HepG2 (cell line): Measurements from ENCODE around the gene FGFR3. TPM values are rescaled to one million over a fixed set of nuclear protein-coding genes. Genes with fewer than 3 reads are reported as not detected.

Experiments
- HDAC6 ChIP-seq: fragments of 200-600 bp; sonication (generic); IDR thresholded peaks from 2 replicates; pipeline ENCODE4 v1.7.0; 2017; ENCODE audit warnings: mild to moderate bottlenecking, antibody characterized with exemption, low read length, low read depth
- ISX ChIP-seq: sonication (generic); formaldehyde crosslinking; conservative IDR thresholded peaks from 2 replicates; pipeline ENCODE4 v1.5.0; 2020; ENCODE audit warnings: missing genetic modification reagents
- JDP2 ChIP-seq: sonication (generic); formaldehyde crosslinking; IDR thresholded peaks from 2 replicates; pipeline ENCODE4 v1.8.1; 2022; ENCODE audit warnings: missing genetic modification reagents, borderline replicate concordance
- KDM5B ChIP-seq: sonication (generic); formaldehyde crosslinking; IDR thresholded peaks from 2 replicates; pipeline ENCODE4 v1.4.0; 2020; ENCODE audit warnings: missing genetic modification reagents, mild to moderate bottlenecking, borderline replicate concordance
- MATR3 ChIP-seq: sonication (generic); formaldehyde crosslinking; IDR thresholded peaks from 2 replicates; pipeline ENCODE4 v1.4.0; 2020; ENCODE audit warnings: missing genetic modification reagents
- NR2F1 ChIP-seq, 2 experiments: fragments of 450-650 bp in 1 of 2; formaldehyde crosslinking in 1 of 2; IDR thresholded peaks; 2 replicates each; pipeline versions ENCODE4 v1.5.0 to v1.6.1; 2016 to 2020; ENCODE audit warnings: mild to moderate bottlenecking in 1 of 2, missing compliant biosample characterization in 1 of 2, missing genetic modification reagents in 1 of 2, moderate library complexity in 1 of 2
- ZFAT ChIP-seq: sonication (generic); formaldehyde crosslinking; conservative IDR thresholded peaks from 2 replicates; pipeline ENCODE4 v1.8.1; 2023; ENCODE audit warnings: missing genetic modification reagents, inconsistent platforms
- ZNF143 ChIP-seq: sonication (generic); formaldehyde crosslinking; IDR thresholded peaks from 2 replicates; pipeline ENCODE4 v1.4.0; 2020; ENCODE audit warnings: missing genetic modification reagents
- ZNF33A ChIP-seq: sonication (generic); formaldehyde crosslinking; IDR thresholded peaks from 2 replicates; pipeline ENCODE4 v1.5.1; 2020; ENCODE audit warnings: missing genetic modification reagents, mild to moderate bottlenecking, moderate library complexity, borderline replicate concordance
- ZNF564 ChIP-seq: sonication (generic); formaldehyde crosslinking; IDR thresholded peaks from 2 replicates; pipeline ENCODE4 v1.8.1; 2023; ENCODE audit warnings: mild to moderate bottlenecking, missing genetic modification reagents
- ZNF598 ChIP-seq: sonication (generic); formaldehyde crosslinking; IDR thresholded peaks from 2 replicates; pipeline ENCODE4 v1.5.1; 2020; ENCODE audit warnings: mild to moderate bottlenecking, missing genetic modification reagents, borderline replicate concordance
- ZNF775 ChIP-seq: sonication (generic); formaldehyde crosslinking; IDR thresholded peaks from 2 replicates; pipeline ENCODE4 v1.4.0; 2020; ENCODE audit warnings: missing genetic modification reagents, mild to moderate bottlenecking, moderate library complexity, borderline replicate concordance
- polyA plus RNA-seq, 8 experiments: library from polyadenylated mRNA; depleted of rRNA in 3 of 8; stranded (reverse) in 7 of 8; unstranded in 1 of 8; fragments of >200 nt; fragmentation: Illumina TruSeq in 4 of 8; extraction: Trizol in 4 of 8; gene quantifications; 2 replicates each; pipeline versions ENCODE4 v1.2.1 to v1.2.3, GENCODE V29; 2011 to 2016; ENCODE audit warnings: low read depth in 4 of 8, missing spikeins in 1 of 8, mixed read lengths in 1 of 8; ENCODE audit not compliant: insufficient read depth in 1 of 8
- total RNA-seq, 5 experiments: library from RNA; depleted of rRNA; stranded (reverse); fragments of >200 nt; fragmentation: Illumina TruSeq; extraction: Trizol; gene quantifications; 2 replicates each; pipeline ENCODE4 v1.2.3, GENCODE V29; 2016; ENCODE audit warnings: low read depth in 1 of 5
- TF ChIP-seq, protein P1 (sequence below): IDR thresholded peaks from 2 replicates; pipeline ENCODE4 v1.6.1; 2016; ENCODE audit warnings: low read depth
- TF ChIP-seq, protein P2 (sequence below): sonication (generic); formaldehyde crosslinking; IDR thresholded peaks from 2 replicates; pipeline ENCODE4 v1.8.0; 2022; ENCODE audit warnings: mild to moderate bottlenecking, missing genetic modification reagents, borderline replicate concordance
- TF ChIP-seq, protein P3 (sequence below): sonication (generic); formaldehyde crosslinking; IDR thresholded peaks from 2 replicates; pipeline ENCODE4 v1.5.0; 2020; ENCODE audit warnings: mild to moderate bottlenecking, missing genetic modification reagents
- TF ChIP-seq, protein P4 (sequence below): sonication (generic); formaldehyde crosslinking; IDR thresholded peaks from 2 replicates; pipeline ENCODE4 v1.4.0; 2020; ENCODE audit warnings: missing genetic modification reagents
- TF ChIP-seq, protein P5 (sequence below): sonication (generic); formaldehyde crosslinking; IDR thresholded peaks from 2 replicates; pipeline ENCODE4 v1.5.1; 2020; ENCODE audit warnings: mild to moderate bottlenecking, missing genetic modification reagents

Gene FGFR3
- total and polyA plus RNA-seq, 2 of the 13 experiments (the other 11 are each of a cell fraction or from before 2014, with no cell fraction given), result 103 to 109 TPM

DNA sequence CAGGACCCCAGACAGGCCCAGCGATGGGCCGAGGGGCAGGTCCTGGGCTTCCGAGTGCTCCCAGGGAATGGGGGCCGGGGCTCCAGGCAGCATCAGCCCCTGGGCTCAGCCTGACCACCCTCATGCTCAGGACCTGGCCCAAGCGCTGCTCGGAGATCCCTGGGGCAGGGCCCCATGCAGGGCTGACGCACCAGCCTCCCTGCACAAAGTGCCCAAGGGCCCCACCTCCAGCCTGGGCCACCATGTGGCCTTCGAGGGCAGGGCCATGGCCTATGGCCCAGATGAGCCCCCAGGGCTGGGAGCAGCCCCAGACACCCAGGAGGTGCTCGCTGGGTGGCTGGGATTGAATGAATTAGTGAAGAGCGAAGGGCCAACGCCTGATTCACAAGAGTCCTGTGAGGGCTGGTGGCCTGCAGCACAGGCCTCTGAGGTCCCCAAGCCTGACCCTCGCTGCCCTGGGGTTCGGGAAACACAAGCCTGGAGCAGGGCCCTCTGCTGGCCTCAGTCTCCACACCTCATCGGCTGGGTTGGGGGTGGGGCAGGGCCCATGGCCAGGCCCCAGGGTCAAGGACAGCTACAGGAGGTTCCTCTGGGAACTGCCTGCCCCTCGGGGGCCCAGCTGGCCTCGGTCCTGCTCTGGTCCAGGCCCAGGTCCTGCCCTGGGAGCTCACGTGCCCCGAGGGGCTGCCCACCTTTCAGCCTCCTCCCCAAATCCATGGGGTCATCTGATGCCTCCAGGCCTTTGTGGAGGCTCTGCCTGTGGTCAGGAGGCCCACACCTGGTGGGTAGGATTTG lies 13.3 kb upstream of the FGFR3 start (continued):
- TF ChIP-seq KDM5B (CRISPR knock-in tag) (peak; percentile 65; the same call in 1 of the 2 replicates), ZNF33A (CRISPR knock-in tag) (no peak), ISX (CRISPR knock-in tag) (no peak), MATR3 (no peak), ZNF775 (CRISPR knock-in tag) (no peak), ZNF598 (0 out of 2 replicates have a peak, but pooled peaks have one; percentile 47), ZNF564 (CRISPR knock-in tag) (no peak; the same call in 1 of the 2 replicates), NR2F1 (CRISPR knock-in tag; IDR thresholded peaks at IDR 0.05) (peak; percentile 83 to 97), JDP2 (CRISPR knock-in tag) (no peak), HDAC6 (no peak), ZFAT (CRISPR knock-in tag) (no peak), ZNF143 (CRISPR knock-in tag) (peak; percentile 72)
- TF ChIP-seq, protein P1, sequence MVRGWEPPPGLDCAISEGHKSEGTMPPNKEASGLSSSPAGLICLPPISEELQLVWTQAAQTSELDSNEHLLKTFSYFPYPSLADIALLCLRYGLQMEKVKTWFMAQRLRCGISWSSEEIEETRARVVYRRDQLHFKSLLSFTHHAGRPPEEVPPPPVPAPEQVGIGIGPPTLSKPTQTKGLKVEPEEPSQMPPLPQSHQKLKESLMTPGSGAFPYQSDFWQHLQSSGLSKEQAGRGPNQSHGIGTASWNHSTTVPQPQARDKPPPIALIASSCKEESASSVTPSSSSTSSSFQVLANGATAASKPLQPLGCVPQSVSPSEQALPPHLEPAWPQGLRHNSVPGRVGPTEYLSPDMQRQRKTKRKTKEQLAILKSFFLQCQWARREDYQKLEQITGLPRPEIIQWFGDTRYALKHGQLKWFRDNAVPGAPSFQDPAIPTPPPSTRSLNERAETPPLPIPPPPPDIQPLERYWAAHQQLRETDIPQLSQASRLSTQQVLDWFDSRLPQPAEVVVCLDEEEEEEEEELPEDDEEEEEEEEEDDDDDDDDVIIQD (CRISPR knock-in tag), result 0 out of 2 replicates have a peak, but pooled peaks have one; percentile 51
- TF ChIP-seq, protein P2, sequence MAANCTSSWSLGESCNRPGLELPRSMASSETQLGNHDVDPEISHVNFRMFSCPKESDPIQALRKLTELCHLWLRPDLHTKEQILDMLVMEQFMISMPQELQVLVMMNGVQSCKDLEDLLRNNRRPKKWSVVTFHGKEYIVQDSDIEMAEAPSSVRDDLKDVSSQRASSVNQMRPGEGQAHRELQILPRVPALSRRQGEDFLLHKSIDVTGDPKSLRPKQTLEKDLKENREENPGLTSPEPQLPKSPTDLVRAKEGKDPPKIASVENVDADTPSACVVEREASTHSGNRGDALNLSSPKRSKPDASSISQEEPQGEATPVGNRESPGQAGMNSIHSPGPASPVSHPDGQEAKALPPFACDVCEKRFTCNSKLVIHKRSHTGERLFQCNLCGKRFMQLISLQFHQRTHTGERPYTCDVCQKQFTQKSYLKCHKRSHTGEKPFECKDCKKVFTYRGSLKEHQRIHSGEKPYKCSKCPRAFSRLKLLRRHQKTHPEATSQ (CRISPR knock-in tag), result peak; percentile 85; the same call in 1 of the 2 replicates
- TF ChIP-seq, protein P3, sequence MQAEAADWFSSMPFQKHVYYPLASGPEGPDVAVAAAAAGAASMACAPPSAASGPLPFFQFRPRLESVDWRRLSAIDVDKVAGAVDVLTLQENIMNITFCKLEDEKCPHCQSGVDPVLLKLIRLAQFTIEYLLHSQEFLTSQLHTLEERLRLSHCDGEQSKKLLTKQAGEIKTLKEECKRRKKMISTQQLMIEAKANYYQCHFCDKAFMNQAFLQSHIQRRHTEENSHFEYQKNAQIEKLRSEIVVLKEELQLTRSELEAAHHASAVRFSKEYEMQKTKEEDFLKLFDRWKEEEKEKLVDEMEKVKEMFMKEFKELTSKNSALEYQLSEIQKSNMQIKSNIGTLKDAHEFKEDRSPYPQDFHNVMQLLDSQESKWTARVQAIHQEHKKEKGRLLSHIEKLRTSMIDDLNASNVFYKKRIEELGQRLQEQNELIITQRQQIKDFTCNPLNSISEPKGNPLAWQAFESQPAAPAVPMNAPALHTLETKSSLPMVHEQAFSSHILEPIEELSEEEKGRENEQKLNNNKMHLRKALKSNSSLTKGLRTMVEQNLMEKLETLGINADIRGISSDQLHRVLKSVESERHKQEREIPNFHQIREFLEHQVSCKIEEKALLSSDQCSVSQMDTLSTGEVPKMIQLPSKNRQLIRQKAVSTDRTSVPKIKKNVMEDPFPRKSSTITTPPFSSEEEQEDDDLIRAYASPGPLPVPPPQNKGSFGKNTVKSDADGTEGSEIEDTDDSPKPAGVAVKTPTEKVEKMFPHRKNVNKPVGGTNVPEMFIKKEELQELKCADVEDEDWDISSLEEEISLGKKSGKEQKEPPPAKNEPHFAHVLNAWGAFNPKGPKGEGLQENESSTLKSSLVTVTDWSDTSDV, result no peak
- TF ChIP-seq, protein P4, sequence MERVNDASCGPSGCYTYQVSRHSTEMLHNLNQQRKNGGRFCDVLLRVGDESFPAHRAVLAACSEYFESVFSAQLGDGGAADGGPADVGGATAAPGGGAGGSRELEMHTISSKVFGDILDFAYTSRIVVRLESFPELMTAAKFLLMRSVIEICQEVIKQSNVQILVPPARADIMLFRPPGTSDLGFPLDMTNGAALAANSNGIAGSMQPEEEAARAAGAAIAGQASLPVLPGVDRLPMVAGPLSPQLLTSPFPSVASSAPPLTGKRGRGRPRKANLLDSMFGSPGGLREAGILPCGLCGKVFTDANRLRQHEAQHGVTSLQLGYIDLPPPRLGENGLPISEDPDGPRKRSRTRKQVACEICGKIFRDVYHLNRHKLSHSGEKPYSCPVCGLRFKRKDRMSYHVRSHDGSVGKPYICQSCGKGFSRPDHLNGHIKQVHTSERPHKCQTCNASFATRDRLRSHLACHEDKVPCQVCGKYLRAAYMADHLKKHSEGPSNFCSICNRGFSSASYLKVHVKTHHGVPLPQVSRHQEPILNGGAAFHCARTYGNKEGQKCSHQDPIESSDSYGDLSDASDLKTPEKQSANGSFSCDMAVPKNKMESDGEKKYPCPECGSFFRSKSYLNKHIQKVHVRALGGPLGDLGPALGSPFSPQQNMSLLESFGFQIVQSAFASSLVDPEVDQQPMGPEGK (CRISPR knock-in tag), result peak; percentile 97
- TF ChIP-seq, protein P5, sequence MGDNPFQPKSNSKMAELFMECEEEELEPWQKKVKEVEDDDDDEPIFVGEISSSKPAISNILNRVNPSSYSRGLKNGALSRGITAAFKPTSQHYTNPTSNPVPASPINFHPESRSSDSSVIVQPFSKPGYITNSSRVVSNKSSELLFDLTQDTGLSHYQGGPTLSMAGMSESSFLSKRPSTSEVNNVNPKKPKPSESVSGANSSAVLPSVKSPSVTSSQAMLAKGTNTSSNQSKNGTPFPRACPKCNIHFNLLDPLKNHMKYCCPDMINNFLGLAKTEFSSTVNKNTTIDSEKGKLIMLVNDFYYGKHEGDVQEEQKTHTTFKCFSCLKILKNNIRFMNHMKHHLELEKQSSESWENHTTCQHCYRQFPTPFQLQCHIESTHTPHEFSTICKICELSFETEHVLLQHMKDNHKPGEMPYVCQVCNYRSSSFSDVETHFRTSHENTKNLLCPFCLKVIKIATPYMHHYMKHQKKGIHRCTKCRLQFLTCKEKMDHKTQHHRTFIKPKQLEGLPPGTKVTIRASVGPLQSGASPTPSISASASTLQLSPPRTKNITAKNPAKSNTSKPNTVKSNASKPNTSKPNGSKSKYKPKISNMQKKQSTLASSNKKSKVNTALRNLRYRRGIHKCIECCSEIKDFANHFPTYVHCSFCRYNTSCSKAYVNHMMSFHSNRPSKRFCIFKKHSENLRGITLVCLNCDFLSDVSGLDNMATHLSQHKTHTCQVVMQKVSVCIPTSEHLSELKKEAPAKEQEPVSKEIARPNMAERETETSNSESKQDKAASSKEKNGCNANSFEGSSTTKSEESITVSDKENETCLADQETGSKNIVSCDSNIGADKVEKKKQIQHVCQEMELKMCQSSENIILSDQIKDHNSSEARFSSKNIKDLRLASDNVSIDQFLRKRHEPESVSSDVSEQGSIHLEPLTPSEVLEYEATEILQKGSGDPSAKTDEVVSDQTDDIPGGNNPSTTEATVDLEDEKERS (CRISPR knock-in tag), result peak; percentile 72; the same call in 1 of the 2 replicates
